OCI-LY3 (cell line): Measurements from ENCODE around the gene MRAP2.

Experiments used
- H2AFZ ChIP-seq: fragments of 200-600, 300-600 bp; shearing (Covaris generic); 2 replicates; pipeline ENCODE4 v1.6.0; 2014; ENCODE audit warnings: antibody characterized with exemption, low read depth, low read length
- H3K27ac ChIP-seq: fragments of 200-600, 300-600 bp; sonication (generic); 2 replicates; pipeline ENCODE4 v1.5.1; 2014; ENCODE audit warnings: mild to moderate bottlenecking, low read length, moderate library complexity, mixed read lengths
- H3K27me3 ChIP-seq: fragments of 200-600, 300-600 bp; sonication (generic); 2 replicates; pipeline ENCODE4 v1.6.1; 2014; ENCODE audit warnings: low read depth, low read length, mixed read lengths
- H3K36me3 ChIP-seq: fragments of 200-600, 300-600 bp; sonication (generic); replicated peaks from 2 replicates; pipeline ENCODE3; 2014; ENCODE audit warnings: low read depth, low read length, mixed read lengths
- H3K4me1 ChIP-seq: fragments of 300-600, 200-600 bp; sonication (generic); 2 replicates; pipeline ENCODE4 v1.6.1; 2014; ENCODE audit warnings: low read length, mixed read lengths
- H3K4me2 ChIP-seq: fragments of 200-600, 300-600 bp; sonication (generic); 2 replicates; pipeline ENCODE4 v1.6.1; 2014; ENCODE audit warnings: low read length, mixed read lengths
- H3K4me3 ChIP-seq: fragments of 300-600, 200-600 bp; sonication (generic); 2 replicates; pipeline ENCODE4 v1.5.1; 2014; ENCODE audit warnings: antibody characterized with exemption, mild to moderate bottlenecking, low read length, moderate library complexity
- H3K79me2 ChIP-seq: fragments of 300-600, 200-600 bp; shearing (Covaris generic); 2 replicates; pipeline ENCODE4 v1.6.1; 2014; ENCODE audit warnings: mild to moderate bottlenecking, low read length, mixed read lengths
- H3K9ac ChIP-seq: fragments of 300-600, 200-600 bp; shearing (Covaris generic); 2 replicates; pipeline ENCODE4 v1.6.0; 2014; ENCODE audit warnings: mild to moderate bottlenecking, low read length, moderate library complexity
- H3K9me3 ChIP-seq: fragments of 200-600, 300-600 bp; shearing (Covaris generic); 2 replicates; pipeline ENCODE4 v1.6.1; 2014; ENCODE audit warnings: low read length, mixed read lengths; ENCODE audit not compliant: insufficient read depth
- H4K20me1 ChIP-seq: fragments of 200-600, 300-600 bp; sonication (generic); 2 replicates; pipeline ENCODE4 v1.6.1; 2016; ENCODE audit warnings: low read length, mixed read lengths; ENCODE audit not compliant: insufficient read depth
- CTCF ChIP-seq: fragments of 200-600, 300-600 bp; sonication (generic); IDR thresholded peaks from 2 replicates; pipeline ENCODE4 v1.5.1; 2014; ENCODE audit warnings: antibody characterized with exemption, low read length, low read depth
- EZH2phosphoT487 ChIP-seq: fragments of 200-600 bp; shearing (Covaris generic); IDR thresholded peaks from 2 replicates; pipeline ENCODE4 v1.6.1; 2018; ENCODE audit warnings: antibody characterized with exemption, mixed run types, low read depth

MRAP2 gene

GRCh38 chr6:84042603-84043002 lies 9.0 kb downstream of the MRAP2 start:
- Histone ChIP-seq H3K9me3 (no peaks in the 10 kb centered on the region), H3K9ac (no peak overlapping the region), H3K27ac (no peak overlapping the region), H3K27me3 (no peaks in the 10 kb centered on the region), H3K36me3 (no peaks in the 10 kb centered on the region), H4K20me1 (no peaks in the 10 kb centered on the region), H3K4me2 (no peak overlapping the region), H3K4me3 (no peak overlapping the region), H3K4me1 (no peaks in the 10 kb centered on the region), H2AFZ (no peak overlapping the region), H3K79me2 (no peaks in the 10 kb centered on the region)
- TF ChIP-seq EZH2phosphoT487 (no peak), CTCF (no peak)

DNA sequence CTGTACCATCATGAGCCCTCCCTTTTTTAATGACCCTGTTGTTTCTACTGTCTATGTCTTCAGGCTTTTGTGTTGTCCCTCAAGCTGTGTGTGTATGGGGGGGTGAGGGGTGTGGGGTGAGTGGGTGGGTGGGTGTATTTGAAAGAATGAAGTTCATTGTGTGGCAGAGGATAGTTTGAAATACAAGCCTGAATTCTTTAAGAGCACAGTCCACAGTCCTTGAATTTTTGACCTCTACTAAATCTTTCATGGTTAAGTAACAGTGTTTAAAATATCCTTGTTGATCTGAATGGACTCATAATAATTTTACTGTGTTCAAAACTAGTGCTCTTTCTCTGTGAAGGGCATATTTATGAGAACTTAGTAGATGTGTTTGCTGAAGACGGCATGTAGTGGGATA lies 10.0 kb downstream of the MRAP2 start:
- H3K9ac ChIP-seq, result no peak overlapping the region
- no peak overlapping the region for H2AFZ ChIP-seq
- H3K4me2 ChIP-seq, result no peak overlapping the region
- H3K27ac ChIP-seq, result no peak overlapping the region
- H3K4me3 ChIP-seq, result no peak overlapping the region
- TF ChIP-seq EZH2phosphoT487, result no peak
- no peaks in the 10 kb centered on the region for H3K79me2 ChIP-seq
- H4K20me1 ChIP-seq, result no peaks in the 10 kb centered on the region
- no peaks in the 10 kb centered on the region for H3K27me3 ChIP-seq
- H3K36me3 ChIP-seq, result no peaks in the 10 kb centered on the region
- no peaks in the 10 kb centered on the region for H3K4me1 ChIP-seq
- no peaks in the 10 kb centered on the region for H3K9me3 ChIP-seq

GRCh38 chr6:84046755-84047154 lies 13.2 kb downstream of the MRAP2 start:
- H4K20me1 ChIP-seq, result no peaks in the 10 kb centered on the region

GRCh38 chr6:84048588-84048987 lies 15.0 kb downstream of the MRAP2 start:
- Histone ChIP-seq H3K36me3 (no peaks in the 10 kb centered on the region), H3K9me3 (no peaks in the 10 kb centered on the region), H3K4me3 (no peak overlapping the region), H3K79me2 (no peaks in the 10 kb centered on the region), H2AFZ (no peak overlapping the region), H3K4me1 (peaks cover 26% of the 10 kb centered on the region), H3K4me2 (no peak overlapping the region), H4K20me1 (no peaks in the 10 kb centered on the region), H3K9ac (no peak overlapping the region), H3K27me3 (no peaks in the 10 kb centered on the region), H3K27ac (no peak overlapping the region)
- no peak for TF ChIP-seq CTCF
- no peak for TF ChIP-seq EZH2phosphoT487

More at GRCh38 chr6:84046755-84047154, 13.2 kb downstream of the MRAP2 start:
- no peaks in the 10 kb centered on the region for H3K9me3 ChIP-seq
- no peaks in the 10 kb centered on the region for H3K79me2 ChIP-seq
- H3K9ac ChIP-seq, result no peak overlapping the region
- no peak overlapping the region for H3K27ac ChIP-seq
- H2AFZ ChIP-seq, result no peak overlapping the region
- no peak for TF ChIP-seq EZH2phosphoT487
- no peak overlapping the region for H3K4me3 ChIP-seq
- no peaks in the 10 kb centered on the region for H3K36me3 ChIP-seq
- H3K27me3 ChIP-seq, result no peaks in the 10 kb centered on the region
- H3K4me2 ChIP-seq, result no peak overlapping the region
- peaks cover 14% of the 10 kb centered on the region for H3K4me1 ChIP-seq

DNA sequence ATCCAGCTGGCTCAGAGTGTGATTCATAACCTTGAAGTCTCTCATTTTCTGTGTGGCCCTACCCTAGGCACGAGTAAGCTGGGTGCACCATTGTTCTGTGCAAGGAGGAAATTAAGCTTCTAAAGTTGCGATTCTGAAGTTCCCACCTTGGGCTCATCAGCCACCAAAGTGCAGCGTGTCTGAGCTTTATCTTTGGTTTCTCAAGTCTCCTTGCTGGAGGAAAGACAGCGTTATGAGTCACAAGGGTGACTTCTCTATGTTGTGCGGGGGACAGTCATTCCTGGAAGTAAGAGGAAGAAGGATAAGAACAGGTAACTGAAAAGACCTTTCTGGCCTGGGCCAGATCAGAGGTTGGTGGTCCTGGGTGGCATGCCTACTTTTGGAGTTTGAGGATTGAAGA lies 16.8 kb downstream of the MRAP2 start:
- H3K4me1 ChIP-seq, result peaks cover 26% of the 10 kb centered on the region
- H3K27me3 ChIP-seq, result no peaks in the 10 kb centered on the region
- H3K4me2 ChIP-seq, result no peak overlapping the region; the same call in 1 of the 2 replicates
- H3K79me2 ChIP-seq, result no peaks in the 10 kb centered on the region
- no peak overlapping the region for H3K27ac ChIP-seq
- no peak overlapping the region for H3K9ac ChIP-seq
- H2AFZ ChIP-seq, result no peak overlapping the region
- H4K20me1 ChIP-seq, result no peaks in the 10 kb centered on the region
- no peaks in the 10 kb centered on the region for H3K36me3 ChIP-seq
- H3K9me3 ChIP-seq, result no peaks in the 10 kb centered on the region
- H3K4me3 ChIP-seq, result no peak overlapping the region
- TF ChIP-seq CTCF (no peak), EZH2phosphoT487 (no peak)
